ENCODE measurements around the gene PTPRH. TPM values are rescaled to one million over a fixed set of nuclear protein-coding genes. Genes with fewer than 3 reads are reported as not detected.

Gene PTPRH
- total RNA-seq, 4 donors from 2014 or later: 0.57 to 2.0 (median 1.3) TPM

DNA sequence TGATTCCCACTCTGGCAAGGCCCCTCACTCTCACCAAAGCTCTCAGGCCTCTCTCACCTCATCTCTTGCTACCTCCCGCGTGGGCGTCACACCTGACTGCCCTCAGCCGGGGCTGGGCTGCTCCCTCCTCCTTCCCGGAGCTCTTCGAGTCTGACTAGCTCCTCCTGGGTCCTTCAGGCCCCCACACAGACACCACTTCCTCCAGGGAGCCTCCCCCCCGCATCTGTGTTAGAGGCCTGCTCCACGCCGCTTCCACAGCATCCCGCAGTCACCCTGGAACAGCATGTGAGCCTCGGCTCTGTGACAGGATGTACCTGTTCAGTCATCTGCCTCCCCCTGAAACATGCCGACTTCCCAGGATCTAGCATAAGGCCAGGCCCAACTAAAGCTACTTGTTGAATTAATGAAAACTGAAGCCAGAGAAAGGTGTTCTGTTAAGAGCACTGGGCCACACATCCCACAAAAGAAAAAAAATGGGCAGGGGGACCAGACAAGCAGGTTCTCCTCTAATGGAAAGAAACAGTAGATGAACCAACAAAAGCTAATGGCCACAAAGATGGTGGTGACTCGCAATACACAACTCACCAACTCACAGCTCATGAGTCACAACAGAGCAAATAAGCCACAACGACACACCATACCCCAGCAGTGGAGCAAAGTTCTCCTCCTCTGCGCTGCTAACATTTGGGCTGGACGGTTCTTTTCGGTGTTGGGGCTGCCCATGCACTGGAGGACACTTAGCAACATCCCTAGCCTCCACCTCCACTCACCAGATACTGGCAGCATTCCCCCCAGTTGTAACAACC lies 46.5 kb upstream of the PTPRH start:
- Histone ChIP-seq H3K9me3 (no peaks in the 10 kb centered on the region), H3K27ac (peak overlapping the region; percentile 56 to 98 (median 80)), H3K27me3 (no peaks in the 10 kb centered on the region), H3K36me3 (no peaks in the 10 kb centered on the region), H3K4me3 (peak overlapping the region in 3 of 4 donors; percentile 10 to 99 (median 98)), H3K4me1 (peaks cover 64 to 84% (median 70%) of the 10 kb centered on the region in 3 donors)
- no peak for TF ChIP-seq POLR2A (IDR thresholded peaks at IDR 0.05)
- TF ChIP-seq, protein P1, sequence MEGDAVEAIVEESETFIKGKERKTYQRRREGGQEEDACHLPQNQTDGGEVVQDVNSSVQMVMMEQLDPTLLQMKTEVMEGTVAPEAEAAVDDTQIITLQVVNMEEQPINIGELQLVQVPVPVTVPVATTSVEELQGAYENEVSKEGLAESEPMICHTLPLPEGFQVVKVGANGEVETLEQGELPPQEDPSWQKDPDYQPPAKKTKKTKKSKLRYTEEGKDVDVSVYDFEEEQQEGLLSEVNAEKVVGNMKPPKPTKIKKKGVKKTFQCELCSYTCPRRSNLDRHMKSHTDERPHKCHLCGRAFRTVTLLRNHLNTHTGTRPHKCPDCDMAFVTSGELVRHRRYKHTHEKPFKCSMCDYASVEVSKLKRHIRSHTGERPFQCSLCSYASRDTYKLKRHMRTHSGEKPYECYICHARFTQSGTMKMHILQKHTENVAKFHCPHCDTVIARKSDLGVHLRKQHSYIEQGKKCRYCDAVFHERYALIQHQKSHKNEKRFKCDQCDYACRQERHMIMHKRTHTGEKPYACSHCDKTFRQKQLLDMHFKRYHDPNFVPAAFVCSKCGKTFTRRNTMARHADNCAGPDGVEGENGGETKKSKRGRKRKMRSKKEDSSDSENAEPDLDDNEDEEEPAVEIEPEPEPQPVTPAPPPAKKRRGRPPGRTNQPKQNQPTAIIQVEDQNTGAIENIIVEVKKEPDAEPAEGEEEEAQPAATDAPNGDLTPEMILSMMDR (IDR thresholded peaks at IDR 0.05): no peak
- intact Hi-C loops (cut with DNase I): no loop called here
- no peak for DNase-seq
- WGBS, 2 donors: 25 to 43% methylated on average over 10 to 13 of the region's 17 CpGs

DNA sequence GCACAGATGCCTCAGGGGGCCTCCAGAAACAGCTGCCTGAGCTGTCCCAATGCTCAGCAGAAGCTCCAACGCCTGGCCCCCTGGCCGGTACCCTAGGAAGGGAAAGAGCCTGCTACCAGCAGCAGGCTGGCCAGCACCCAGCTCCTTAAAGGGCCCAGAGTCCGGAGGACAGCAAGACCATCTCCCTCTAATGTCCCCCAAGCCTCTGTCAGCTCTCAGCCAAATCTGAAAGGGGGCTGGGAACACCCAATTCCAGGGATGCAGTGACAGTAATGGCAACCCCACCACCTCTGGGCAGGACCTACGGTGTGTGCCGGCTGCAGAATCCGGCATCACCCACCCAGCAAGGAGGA lies 45.3 kb upstream of the PTPRH start:
- DNase-seq: no peak
- peak overlapping the region in 3 of 4 donors; percentile 27 to 99 (median 98) for H3K4me3 ChIP-seq
- peaks cover 65 to 89% (median 65%) of the 10 kb centered on the region in 3 donors for H3K4me1 ChIP-seq
- peak overlapping the region; percentile 57 to 83 (median 71) for H3K27ac ChIP-seq
- H3K27me3 ChIP-seq: no peaks in the 10 kb centered on the region
- intact Hi-C loops (cut with DNase I): no loop called here
- H3K36me3 ChIP-seq: peaks cover 0 to 8% (median 0%) of the 10 kb centered on the region in 3 donors
- no peaks in the 10 kb centered on the region for H3K9me3 ChIP-seq
- WGBS, 2 donors: 17% methylated on average over 1 of the region's 6 CpGs; no CpG with 5 or more reads in 1 of the 2 donors
- no peak for TF ChIP-seq POLR2A (IDR thresholded peaks at IDR 0.05)
- TF ChIP-seq, protein P1 (IDR thresholded peaks at IDR 0.05): no peak

DNA sequence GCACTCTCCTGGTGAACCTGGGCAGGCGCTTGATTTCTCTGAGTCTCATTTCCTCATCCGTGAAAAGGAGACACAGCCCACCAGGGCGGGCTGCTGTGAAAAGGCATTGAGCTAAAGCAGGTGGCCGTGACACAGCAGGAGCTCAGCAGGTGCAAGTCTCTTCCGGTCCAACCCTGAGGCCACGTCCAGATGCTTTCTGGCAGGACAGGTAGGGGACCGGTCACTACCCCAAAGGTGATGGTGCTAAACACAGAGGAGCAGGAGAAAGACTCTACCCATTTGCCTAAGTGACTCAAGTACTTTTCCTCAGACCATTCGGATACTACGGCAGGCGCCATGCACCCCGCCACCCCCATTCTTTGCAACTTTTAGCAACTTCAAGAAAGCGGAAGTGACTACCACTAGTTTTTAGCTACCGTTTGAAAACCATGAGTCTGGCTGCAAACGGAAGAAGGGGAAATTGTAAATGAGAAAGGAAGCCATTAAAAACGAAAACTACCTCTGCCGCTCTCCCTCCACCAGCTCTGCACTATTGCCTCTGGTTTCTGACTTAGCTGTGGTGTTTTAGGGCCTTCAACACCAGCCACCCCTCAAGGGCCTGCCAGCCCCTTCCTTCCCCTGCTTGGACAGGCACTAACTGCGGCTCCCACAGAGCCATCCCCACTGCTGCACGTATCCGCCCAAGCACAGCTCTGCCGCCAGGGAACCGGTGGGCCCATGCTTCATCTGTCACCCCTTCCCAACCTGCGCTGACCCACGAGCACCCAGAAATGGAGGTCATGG lies 44.7 kb upstream of the PTPRH start:
- intact Hi-C loops (cut with DNase I): no loop called here
- H3K36me3 ChIP-seq: peaks cover 0 to 9% (median 0%) of the 10 kb centered on the region in 3 donors
- no peaks in the 10 kb centered on the region for H3K27me3 ChIP-seq
- WGBS, 2 donors: 61 to 70% methylated on average over 20 of the region's 23 CpGs
- peak overlapping the region; percentile 57 to 83 (median 71) for H3K27ac ChIP-seq
- H3K9me3 ChIP-seq: no peaks in the 10 kb centered on the region
- peak overlapping the region in 3 of 4 donors; percentile 27 to 99 (median 98) for H3K4me3 ChIP-seq
- TF ChIP-seq, protein P1 (IDR thresholded peaks at IDR 0.05): no peak
- TF ChIP-seq POLR2A (IDR thresholded peaks at IDR 0.05): no peak
- H3K4me1 ChIP-seq: peaks cover 65 to 91% (median 65%) of the 10 kb centered on the region in 3 donors
- no peak for DNase-seq

DNA sequence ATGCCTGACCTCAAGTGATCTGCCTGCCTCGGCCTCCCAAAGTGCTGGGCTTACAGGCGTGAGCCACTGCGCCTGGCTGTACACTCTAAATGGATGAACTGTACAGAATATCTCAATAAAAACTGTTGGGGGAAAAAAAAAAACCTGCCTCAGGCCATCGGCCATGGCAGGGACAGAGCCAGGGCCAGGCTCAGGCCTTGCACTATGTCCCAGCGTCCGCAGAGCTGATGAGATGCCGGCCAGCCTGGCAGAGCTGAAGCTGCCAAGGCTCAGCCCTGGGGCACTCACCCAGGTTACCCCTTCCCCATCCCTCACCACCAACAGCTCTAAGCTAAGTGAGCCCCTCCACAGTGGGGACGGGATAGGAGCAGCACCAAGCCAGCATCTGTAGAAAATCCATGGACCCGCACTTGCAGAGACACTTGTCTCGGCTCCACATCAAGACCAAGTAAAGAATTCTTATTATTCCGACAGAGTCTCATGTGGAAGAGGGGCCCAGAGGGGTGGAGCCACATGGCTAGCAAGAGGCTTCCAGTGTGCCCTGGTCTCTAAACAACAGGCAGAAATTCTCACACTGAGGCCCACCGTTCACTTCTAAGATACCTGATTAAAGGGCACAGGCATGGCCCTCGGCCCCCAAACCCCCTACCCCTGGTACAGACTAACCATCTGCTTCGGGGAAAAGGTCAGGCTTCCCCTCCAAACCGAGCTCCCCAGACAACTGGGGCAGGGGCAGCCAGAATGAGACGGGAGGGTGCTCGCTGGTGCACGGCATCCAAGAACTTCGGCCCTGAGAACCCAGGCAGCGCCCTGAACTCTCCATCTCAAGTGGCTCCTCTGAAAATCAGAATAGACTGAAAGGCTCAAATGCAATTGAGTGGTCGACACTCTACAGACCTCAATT lies 43.7 kb upstream of the PTPRH start:
- H3K4me3 ChIP-seq: peak overlapping the region in 1 of 4 donors; percentile 99
- H3K36me3 ChIP-seq: peaks cover 0 to 10% (median 0%) of the 10 kb centered on the region in 3 donors
- no peaks in the 10 kb centered on the region for H3K27me3 ChIP-seq
- peaks cover 66 to 100% (median 71%) of the 10 kb centered on the region in 3 donors for H3K4me1 ChIP-seq
- intact Hi-C loops (cut with DNase I): no loop called here
- no peak for DNase-seq
- H3K9me3 ChIP-seq: no peaks in the 10 kb centered on the region
- peak overlapping the region in 3 of 4 donors; percentile 2 to 76 (median 39) for H3K27ac ChIP-seq
- WGBS, 2 donors: 75 to 82% methylated on average over 6 to 10 of the region's 21 CpGs
- no peak for TF ChIP-seq POLR2A (IDR thresholded peaks at IDR 0.05)
- TF ChIP-seq, protein P1 (IDR thresholded peaks at IDR 0.05): no peak
